GM18508 (cell line): Measurements from ENCODE around the gene C5orf47.
"Not testable (repeated sequence)": the region's sequence is repeated elsewhere in the genome, so short reads cannot be mapped to it uniquely, and the experiment has no call there.

Experiments used
- ATAC-seq: cut with Tn5 transposase; IDR thresholded peaks from one replicate; pipeline ENCODE4 v1.9.1; 2021; ENCODE audit warnings: moderate number of reproducible peaks; ENCODE audit not compliant: insufficient read depth, unreplicated experiment

The C5orf47 gene

DNA sequence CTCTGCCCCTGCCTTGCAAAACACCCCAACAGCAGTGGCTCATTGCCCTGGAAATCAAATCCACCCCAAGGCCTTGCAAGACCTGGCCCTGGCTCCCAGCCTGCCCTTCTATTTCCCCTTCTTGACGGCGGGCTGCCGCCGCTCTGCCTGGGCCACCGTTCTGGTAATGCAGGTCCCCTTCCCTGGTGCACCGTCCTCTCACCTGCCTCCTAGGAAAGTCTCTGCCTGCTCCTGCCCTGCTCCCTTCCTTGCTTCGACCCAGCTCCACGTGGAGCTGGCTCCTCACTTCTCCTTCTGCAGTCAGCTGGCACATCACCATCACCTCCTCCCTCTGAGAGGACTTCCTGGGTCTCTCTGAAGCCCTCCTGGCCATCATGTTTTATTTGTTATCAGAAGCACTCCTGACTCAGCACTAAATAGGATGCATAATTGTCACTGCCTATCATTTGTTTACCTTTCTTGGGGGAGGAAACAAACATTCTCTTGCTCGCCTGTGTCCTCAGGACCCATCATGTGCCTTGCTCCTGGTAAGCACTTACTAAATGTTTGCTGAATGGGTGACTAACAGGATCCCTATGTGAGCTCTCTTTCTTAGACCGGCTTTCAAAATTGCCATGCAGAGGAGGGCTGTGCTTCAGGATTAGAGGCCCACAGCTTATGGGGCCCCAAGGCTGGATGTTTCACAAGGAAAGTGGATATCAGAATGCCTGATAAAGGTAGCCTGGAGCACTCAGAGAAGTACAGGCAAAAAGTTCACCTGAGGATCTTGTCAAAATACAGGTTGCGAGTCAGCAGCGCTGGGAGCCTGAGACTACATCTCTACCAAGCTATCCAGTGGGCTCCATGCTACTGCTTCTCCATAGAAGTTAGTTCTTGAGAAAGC, 19.6 kb upstream of the C5orf47 start:
- ATAC-seq, result no peak

DNA sequence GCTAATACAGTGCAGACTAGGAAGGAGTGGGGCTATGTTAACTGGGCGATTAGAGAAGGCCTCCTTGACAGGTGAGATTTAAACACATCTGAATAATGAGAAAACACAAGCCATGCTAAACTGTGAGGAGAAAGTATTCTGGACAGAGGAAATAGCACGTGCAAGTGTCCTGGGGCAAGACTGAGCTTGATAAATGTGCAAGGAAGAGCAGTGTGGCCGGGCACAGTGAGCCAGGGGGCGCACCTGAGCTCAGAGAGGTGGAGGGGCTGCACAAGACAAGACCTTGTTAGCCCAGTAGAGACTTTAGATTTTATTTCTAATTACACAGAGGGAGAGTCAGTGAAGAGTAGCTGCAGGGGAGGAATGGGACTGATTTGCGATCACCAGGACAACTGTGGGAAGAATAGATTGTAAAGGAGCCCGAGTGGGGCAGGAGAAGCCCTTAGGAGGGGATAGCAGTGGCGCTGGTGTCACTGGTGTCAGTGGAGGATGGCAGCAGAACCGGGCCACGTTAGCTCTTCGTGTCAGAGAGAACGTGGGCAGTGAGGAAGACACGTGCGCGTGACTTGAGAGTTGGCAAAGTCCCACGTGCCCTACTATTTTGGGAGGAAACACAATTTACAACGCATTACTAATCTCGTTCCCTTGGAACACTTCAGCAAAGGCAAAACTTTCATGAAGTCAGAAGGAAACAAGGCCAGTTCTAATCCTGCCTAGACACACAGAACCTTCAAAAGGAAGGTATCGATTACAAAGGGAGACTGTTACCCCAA, 17.9 kb upstream of the C5orf47 start:
- no peak for ATAC-seq

DNA sequence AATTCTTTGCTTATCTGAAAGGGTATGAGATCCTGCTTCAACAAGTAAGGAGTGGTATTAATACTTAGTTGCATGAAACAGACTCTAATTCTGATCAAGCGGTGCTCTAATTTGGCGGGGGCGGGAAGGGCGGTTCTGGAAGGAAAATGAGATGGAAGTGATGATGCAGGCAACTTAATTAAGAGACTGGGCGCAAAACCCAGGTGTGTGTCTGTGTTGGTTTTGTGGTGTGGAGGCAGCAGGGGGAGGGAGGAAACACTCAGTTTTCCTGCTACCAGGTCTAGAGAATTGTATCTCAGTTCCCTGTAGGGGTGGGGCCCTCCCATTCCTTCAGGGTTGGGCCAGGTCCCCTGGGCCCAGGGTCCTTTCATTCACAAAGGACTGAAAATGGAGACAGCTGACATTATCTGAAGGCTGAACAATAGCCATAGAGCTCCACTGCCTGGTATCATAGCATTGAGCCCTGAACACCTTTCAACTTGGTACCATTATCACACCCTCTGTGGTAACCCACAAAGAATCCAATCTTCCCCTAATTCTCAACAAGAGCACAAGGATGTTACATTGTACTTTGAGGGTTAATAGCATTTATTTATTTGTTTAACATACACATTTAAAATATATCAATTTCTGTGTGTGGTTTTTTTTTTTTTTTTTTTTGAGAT, 17.2 kb upstream of the C5orf47 start:
- no peak for ATAC-seq

DNA sequence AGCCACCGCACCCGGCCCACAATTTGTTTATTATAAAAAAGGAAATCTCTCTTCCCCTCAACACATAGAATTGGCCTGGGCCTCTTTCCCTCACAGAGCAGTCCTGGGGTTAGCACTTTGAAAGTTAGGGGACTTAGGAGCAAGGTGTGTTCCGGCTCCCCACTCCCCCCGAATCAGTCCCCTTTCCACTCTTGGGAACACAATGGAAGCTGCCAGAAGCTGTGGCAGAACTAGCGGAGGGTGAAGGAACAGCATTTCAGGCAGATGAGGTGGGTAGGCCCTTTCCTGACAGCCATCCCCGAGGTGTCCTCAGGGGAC, 16.4 kb upstream of the C5orf47 start:
- ATAC-seq, result no peak

DNA sequence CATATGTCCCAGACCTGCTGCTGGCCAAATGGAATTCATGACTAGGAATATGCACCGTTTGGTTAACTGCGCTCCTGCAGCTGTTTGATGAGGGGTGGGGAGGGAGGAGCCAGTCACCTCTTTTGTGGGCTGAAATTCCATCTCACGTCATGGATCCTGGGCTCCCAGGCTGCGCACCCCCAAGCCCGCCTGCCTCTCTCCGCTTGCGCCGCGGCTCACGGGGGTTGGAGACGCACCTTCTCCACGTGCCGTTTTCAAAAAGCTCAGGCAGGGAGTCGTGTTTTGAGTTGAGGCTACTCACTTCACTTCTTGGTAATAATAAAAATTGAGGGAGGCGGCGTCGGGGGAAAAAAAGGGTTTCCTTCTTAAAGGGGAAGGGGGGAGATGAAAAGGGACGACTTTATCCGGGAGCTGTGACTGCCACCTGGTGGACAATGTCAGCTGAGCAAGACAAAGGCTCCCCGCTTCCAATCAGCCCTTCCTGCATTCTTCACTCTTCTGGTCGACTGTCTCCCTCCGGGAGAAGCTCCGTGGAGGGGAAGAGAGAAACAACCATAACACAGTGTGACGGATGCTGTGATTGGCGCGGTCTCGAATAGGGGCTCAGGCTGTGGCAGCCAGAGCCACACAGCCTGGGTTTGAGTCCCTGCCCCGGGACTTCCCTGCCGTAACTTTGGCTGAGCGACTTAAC, 15.9 kb upstream of the C5orf47 start:
- ATAC-seq, result no peak

DNA sequence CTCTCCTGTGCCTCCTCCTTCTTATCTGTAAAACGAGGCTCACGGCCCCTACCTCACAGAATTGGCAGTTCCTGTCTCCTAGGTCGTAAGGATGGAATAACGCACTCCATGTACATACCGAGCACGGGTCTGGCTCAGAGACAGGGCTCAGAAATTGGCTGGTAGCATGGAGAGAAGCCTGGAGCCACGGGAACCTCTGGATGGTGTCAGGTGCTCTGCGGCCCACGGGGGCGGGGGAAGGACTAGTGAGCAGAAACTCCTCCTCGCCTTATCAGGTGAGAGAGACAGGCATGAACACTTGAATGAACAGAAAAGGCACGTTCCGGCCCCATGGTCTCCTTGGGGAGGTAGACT, 15.4 kb upstream of the C5orf47 start:
- ATAC-seq, result no peak

DNA sequence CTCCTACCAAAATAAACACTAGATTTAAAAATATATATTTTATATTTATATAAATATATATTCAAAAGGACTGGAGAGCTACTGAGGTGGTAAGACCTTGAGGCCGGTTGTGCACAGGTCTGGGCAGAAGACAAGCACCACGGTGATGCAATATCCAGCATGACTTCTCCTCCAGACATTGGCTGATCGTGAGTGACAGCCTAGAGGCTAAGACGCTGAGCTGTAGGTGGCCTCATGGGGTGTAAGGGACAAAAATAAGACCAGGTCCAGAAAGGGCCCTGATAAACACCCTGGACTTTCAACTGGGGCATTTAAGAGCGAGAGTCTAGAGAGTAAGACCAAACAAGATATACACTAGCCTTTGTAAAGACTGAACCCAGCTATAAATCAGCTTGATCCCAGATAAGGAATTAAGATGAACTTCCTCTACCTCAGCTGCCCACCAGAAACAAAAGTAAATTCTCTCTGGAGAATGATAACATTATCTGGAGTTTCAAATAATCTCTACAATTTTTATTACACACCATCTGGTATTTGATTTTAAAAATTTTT, 14.2 kb upstream of the C5orf47 start:
- no peak for ATAC-seq

DNA sequence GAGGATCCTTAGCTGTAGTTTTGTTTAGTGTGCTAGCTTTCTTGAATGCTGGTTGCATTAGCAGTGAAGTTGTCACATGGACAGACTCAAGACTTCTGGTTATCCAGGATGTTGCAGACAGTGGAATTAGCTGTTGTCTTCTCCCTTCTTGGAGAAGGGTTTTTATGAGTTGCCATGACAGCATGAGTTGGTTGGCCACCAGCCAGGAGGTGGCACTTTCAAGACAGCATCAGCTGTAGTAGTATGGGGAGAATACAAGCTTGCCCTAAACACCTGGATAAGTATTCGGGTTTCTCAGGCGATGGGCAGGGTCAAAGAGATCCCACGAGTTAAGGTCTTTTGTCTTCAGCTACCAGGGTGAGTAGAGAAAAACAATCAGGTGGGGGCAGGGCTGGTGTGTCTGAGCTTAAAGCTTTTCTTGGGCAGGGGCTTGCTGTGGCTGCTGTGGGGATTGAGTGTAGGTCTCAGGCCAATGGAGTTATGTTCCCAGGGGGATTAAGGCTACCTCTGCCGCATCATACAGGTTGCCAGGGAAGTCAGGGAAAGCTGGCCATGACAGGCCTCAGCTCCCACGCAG, 7.7 kb upstream of the C5orf47 start:
- ATAC-seq, result no peak

DNA sequence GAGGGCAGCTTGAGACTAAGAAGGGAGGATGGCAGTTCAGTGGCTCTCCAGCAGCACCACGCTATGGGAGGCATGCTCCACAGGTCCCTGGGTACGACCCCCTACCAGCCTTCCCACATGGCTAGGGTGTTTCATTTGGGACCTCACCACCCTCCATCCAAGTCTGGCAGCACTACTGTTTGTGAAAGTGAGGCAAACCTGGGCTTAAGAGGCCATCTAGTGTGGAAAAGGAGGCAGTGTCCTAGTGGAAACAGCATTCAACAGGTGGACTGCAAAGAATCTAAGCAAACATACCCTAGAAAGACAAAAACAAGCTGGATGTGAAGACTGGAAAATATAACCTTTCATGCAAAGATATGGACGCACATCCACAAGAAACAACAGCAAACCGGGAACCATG, 4.8 kb upstream of the C5orf47 start:
- no peak for ATAC-seq

DNA sequence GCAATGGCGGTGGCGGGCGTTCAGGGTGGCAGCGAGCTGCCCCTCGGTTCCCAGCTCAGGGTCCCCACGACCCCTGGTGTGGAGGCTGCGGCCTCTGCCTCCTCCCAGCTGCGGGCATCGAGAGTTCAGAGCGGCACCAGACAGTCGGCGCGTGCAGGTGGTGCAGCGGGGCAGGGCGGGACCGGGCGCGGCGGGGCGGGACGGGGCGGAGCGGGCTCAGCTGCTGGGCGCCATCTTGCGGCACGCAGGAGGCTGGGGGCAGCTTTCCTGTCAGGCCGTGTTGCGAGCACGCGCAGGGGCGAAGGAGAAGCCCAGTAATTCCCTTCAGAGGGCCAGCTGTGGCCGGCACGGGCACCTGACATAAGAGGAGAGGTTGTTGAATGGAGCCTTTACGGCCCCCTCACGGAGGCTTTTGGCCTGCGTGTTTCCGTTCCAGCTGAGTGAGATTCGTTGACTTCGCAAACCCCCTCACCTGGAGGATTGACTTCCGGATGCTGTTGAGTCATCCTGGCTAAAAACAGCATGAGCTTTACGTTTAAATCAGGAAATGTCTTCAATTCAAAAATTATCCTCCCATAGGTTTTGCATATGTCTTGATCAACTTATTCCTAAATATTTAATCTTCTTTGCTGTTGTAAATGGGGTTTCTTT, 587 bp downstream of the C5orf47 start:
- no peak for ATAC-seq

DNA sequence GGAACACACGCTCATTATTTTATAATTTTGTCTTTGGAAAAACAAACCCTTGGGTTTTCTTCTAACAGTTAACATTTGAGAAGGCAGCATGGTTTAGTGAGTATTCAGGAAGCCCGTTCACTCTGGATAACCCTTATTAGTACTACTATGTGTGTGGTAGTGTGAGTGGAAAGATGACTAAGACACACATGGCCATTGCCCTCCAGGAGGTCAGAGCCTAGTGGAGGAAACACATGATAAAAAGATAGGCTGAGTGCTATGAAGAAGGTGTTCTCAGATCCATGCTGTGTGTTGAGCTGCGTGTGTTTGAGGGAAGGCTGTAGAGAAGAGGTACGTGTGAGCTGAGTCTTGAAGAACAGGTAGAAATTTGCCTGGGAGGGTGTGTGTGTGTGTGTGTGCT, 8.4 kb downstream of the C5orf47 start:
- ATAC-seq, result no peak

DNA sequence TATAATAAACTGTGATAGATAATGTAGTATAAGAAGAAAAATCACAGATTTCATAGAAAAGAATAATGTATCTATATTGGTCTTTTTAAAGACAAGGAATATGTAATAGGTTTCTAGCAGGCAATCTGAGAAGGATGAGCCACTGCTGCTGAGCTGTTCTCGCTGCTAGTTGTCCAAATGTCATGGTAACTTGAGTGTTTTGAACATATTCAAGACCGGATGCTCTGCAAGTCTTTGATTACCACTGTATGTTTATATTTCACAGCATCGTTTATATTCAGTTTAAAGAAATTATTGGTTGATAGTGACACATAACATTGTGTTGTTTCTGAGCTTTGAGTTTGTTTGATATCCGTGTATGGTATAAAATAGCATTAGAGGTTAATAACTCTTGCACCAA, 9.6 kb downstream of the C5orf47 start:
- no peak for ATAC-seq

DNA sequence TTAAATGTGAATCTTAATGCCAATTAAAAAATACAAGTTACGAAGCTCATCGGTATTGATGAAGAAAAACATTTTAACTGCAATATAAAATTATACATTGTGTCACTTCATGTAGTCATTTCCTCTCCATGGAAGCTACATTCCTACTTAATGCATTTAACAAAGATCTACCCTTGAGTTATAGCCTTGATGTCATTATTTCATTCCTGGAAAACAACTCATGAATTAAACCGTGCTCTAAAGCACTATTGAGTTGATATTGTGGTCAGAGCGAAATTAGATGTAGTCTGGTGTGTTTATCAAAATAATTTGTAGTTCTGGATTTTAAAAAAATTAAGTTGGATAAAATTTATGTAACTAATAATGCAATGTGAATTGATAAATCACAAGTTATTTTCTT, 11.1 kb downstream of the C5orf47 start:
- ATAC-seq, result no peak

DNA sequence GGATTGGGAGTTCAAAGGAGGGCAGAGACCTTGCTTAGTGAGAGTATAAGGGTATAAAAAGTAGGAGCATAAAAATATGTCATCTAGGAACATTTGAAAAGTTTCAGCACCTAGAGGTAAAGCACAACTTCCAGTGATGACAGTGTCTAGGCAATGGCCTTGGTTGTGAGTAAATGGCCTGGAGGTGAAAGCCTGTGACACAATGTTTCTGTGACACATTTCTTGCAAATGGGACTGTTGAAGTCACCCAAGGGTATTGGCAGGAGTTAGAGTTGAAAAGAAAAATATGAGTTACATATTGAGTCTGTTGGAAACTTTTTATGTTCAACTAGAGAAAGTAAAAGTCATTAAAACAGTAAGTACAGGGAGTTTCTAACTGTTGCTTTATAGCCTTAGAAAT, 14.8 kb downstream of the C5orf47 start:
- ATAC-seq, result no peak

DNA sequence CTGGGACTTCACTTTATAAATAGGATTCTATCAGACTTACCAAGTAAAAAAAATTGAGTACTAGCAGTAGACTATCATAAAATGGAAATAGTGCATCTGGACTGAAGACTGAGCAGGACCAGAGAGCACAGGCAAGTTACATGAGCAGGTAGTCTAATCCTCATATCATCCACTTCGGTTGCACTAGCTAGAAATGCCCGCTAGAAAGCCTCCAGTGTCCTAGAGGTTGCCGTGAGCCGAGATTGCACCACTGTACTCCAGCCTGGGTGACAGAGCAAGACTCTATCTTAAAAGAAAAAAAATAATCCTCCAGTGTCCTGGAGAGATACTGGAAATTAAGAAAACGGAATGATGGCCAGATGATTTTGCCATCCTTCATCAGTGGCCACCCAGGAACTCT, 20.0 kb downstream of the C5orf47 start:
- no peak for ATAC-seq

DNA sequence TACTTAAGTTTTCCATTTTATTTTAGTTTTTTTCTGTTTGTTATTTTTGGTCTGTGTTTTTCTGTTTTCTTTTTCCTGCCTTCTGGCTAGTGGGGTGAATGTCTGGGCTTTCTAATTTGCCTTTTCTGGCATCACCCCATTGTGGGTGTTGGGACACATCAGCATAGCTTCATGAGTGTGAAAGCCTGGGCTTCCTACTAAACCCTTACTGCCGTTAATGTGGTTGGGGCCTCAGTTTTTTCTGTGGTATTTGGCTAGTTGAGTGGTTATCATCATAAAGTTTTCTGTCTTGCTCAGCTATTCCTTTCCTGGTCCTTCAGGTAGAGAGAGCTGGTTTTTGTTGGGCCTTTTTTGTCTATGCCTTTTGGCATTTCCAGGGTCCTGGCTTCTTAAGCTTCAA, 21.4 kb downstream of the C5orf47 start:
- ATAC-seq, result no peak

DNA sequence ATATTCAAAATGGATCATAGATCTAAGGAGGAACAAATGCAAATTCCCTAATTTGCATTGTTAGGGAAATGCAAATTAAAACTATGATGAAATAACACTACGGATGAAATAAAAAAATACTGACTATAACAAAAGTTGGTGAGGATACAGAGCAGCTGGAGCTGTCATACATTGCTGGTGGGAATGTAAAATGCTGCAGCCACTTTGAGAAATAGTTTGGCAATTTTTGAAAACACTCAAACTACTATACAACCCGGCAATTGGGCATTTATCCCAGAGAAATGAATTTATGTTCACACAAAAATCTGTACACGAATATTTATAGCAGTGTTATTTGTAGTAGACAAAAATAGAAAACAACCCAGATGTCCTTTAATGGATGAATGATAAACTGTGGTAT, 22.5 kb downstream of the C5orf47 start:
- ATAC-seq, result no peak

DNA sequence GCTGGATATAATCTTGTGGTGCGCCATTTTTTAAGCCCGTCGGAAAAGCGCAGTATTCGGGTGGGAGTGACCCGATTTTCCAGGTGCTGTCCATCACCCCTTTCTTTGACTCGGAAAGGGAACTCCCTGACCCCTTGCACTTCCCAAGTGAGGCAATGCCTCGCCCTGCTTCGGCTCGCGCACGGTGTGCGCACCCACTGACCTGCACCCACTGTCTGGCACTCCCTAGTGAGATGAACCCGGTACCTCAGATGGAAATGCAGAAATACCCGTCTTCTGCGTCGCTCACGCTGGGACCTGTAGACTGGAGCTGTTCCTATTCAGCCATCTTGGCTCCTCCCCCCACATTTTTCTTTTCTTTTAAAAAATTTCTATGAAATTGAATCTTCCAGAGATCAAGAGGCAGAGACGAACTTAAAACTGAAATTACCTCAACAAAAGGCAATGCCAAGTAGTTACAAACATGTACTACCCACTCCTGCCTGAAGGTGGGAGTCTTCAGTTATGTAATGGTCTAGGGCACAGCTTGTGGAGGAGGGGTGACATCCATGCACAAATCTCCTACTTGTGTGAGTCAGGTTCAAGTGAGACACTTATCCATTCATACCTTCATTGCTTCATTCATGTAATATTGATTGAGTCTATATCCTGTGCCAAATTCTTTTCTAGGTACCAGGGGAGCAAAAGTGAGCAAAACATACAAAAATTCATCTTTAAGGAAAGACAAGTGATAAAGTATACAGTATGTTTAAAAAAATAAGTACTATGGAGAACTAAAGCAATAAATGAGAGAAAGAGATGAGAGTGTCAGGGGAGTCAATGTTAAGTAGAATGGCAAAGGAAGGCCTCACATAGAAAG, 31.3 kb downstream of the C5orf47 start:
- ATAC-seq, result not testable (repeated sequence)

DNA sequence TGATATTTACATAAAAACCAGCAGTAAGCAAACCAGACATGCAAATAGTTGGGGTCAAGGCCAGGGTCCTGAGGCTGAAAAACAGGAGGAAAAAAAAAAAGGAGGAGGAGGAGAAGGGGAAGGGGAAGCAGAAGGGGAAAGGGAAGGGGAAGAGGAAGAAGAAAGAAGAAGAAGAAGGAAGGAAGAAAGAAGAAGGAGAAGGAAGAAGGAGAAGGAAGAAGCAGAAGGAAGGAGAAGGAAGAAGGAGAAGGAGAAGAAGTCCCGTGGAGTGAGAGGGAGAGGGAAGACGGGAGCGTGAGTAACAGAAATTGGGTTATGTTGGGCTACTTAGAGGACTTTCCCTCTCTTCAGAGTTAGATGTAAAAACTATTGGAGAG, 31.9 kb downstream of the C5orf47 start:
- no peak for ATAC-seq
